ENCODE measurements around the gene KRT23. TPM values are rescaled to one million over a fixed set of nuclear protein-coding genes. Genes with fewer than 3 reads are reported as not detected.

Gene KRT23
- total and polyA plus RNA-seq, 2 experiments from 2014 or later = not detected

- TF ChIP-seq ZNF462 (CRISPR knock-in tag; IDR thresholded peaks at IDR 0.05) = no peak
- no peak for TF ChIP-seq ZNF331 (CRISPR knock-in tag; IDR thresholded peaks at IDR 0.05; ENCODE audit: low read depth)
- TF ChIP-seq ETS1 (IDR thresholded peaks at IDR 0.05) = no peak
- TF ChIP-seq STAT1 (IDR thresholded peaks at IDR 0.05; ENCODE audit: unreplicated experiment) = no peak
- TF ChIP-seq EZH2 (IDR thresholded peaks at IDR 0.05; ENCODE audit: low read depth, unreplicated experiment) = no peak
Observed at GRCh38 chr17:40883626-40884334, 53.7 kb downstream of the KRT23 start (continued).

- 0 out of 3 replicates have a peak, but pooled peaks cover 2% of the 10 kb centered on the region for H3K4me1 Mint-ChIP-seq
- Histone ChIP-seq H3K4me3 (no peak overlapping the region), H3K9me2 (ENCODE audit: insufficient read depth) (no peaks in the 10 kb centered on the region; the same call in none of the 2 replicates), H3K79me2 (replicated peaks; ENCODE audit: insufficient read depth) (no peaks in the 10 kb centered on the region), H3F3A (replicated peaks; ENCODE audit: low read depth) (no peaks in the 10 kb centered on the region), H3K27me3 (ENCODE audit: insufficient read depth) (no peaks in the 10 kb centered on the region), H3K4me1 (ENCODE audit: insufficient read depth) (no peaks in the 10 kb centered on the region), H2AFZ (no peak overlapping the region), H4K20me1 (replicated peaks; ENCODE audit: insufficient read depth) (no peaks in the 10 kb centered on the region), H3K27ac (ENCODE audit: low read depth) (no peak overlapping the region), H3K4me2 (no peak overlapping the region), H3K36me3 (ENCODE audit: insufficient read depth) (no peaks in the 10 kb centered on the region)
- ATAC-seq (no peak), DNase-seq (ENCODE audit: low spot score) (no peak)
- H3K36me3 Mint-ChIP-seq (ENCODE audit: low read depth) = no peaks in the 10 kb centered on the region
- H3K27me3 Mint-ChIP-seq (ENCODE audit: insufficient read depth, low read depth, poor library complexity) = no peaks in the 10 kb centered on the region
- H3K4me3 Mint-ChIP-seq = no peak overlapping the region
- H3K9me3 Mint-ChIP-seq = no peaks in the 10 kb centered on the region
- H3K27ac Mint-ChIP-seq = no peak overlapping the region
- TF ChIP-seq ZNF114 (CRISPR knock-in tag; IDR thresholded peaks at IDR 0.05) (no peak), STAT1 (IDR thresholded peaks at IDR 0.05; ENCODE audit: unreplicated experiment) (no peak), ETS1 (IDR thresholded peaks at IDR 0.05) (no peak), REST (IDR thresholded peaks at IDR 0.05; ENCODE audit: unreplicated experiment) (no peak), EZH2 (IDR thresholded peaks at IDR 0.05; ENCODE audit: low read depth, unreplicated experiment) (no peak)
Observed at GRCh38 chr17:40883031-40883430, 54.4 kb downstream of the KRT23 start.

Data from GM23338 (cell line).